HepG2 (cell line): Measurements from ENCODE around the gene TMCC2. TPM values are rescaled to one million over a fixed set of nuclear protein-coding genes. Genes with fewer than 3 reads are reported as not detected.

Source experiments
- ATAC-seq: fragments of 200-7000 bp; cut with Tn5 transposase; 3 replicates; pipeline ENCODE4 v1.9.1; 2020; ENCODE audit warnings: mild to moderate bottlenecking, moderate library complexity
- BruUV-seq: library from RNA; stranded (reverse); fragments of 400-500 nt; replicated peaks from 2 replicates; lab custom pipeline; 2021; lab: Mats Ljungman, UMichigan
- CTCF ChIA-PET: fragments of 300-600 bp; formaldehyde crosslinking; extraction: SDS; loops from one replicate; lab custom pipeline; 2021; ENCODE audit warnings: low total read pairs, inconsistent platforms, low intra/inter-chr PET ratio; lab: Yijun Ruan, JAX
- POLR2A ChIA-PET: fragments of 350-600 bp; sonication (Branson Sonifier 250); formaldehyde crosslinking; loops from one replicate; lab custom pipeline; 2020; ENCODE audit warnings: antibody characterized with exemption, inconsistent platforms; lab: Yijun Ruan, JAX
- DNase-seq: peaks from one replicate; pipeline ENCODE4 v3.0.0-alpha.2; 2015; ENCODE audit warnings: low spot score
- FAIRE-seq: peaks from 3 replicates; lab custom pipeline; 2011; peaks lifted over from hg19 to GRCh38; lab: Jason Lieb, UNC
- H2AFZ ChIP-seq: one replicate; pipeline ENCODE4 v1.6.1; 2011; ENCODE audit warnings: low read length, inconsistent platforms
- H3K27ac ChIP-seq: fragments of 300-600 bp; 3 replicates; pipeline ENCODE4 v1.8.0; 2011; ENCODE audit warnings: mixed run types, mild to moderate bottlenecking, mixed read lengths, low read length, inconsistent platforms; ENCODE audit not compliant: insufficient read depth; ENCODE audit errors: extremely low read length
- H3K27me3 ChIP-seq, 2 experiments: fragments of 200-600 bp in 1 of 2; 2 replicates in 1 of 2; 3 replicates in 1 of 2; pipeline versions ENCODE4 v1.6.0 to v1.8.0; 2011; ENCODE audit warnings: low read length in 2 of 2, mild to moderate bottlenecking in 2 of 2, moderate library complexity in 2 of 2, inconsistent platforms in 1 of 2; ENCODE audit not compliant: insufficient read depth in 2 of 2, control insufficient read depth in 1 of 2
- H3K36me3 ChIP-seq, 2 experiments: fragments of 200-600 bp in 1 of 2; replicated peaks in 1 of 2; 2 replicates in 1 of 2; 3 replicates in 1 of 2; pipeline versions ENCODE4 v1.5.1 to v1.8.0; 2011; ENCODE audit warnings: low read length in 2 of 2, inconsistent platforms in 1 of 2; ENCODE audit not compliant: insufficient read depth in 2 of 2, control insufficient read depth in 1 of 2
- H3K4me1 ChIP-seq: 2 replicates; pipeline ENCODE4 v1.5.1; 2012; ENCODE audit warnings: low read length, inconsistent platforms; ENCODE audit not compliant: insufficient read depth
- H3K4me2 ChIP-seq: 2 replicates; pipeline ENCODE4 v1.6.0; 2011; ENCODE audit warnings: low read depth, low read length, inconsistent platforms
- H3K4me3 ChIP-seq, 3 experiments: fragments of 200-600 bp in 1 of 3; sonication (generic), shearing (Covaris generic) in 1 of 3; replicated peaks in 1 of 3; 2 replicates each; pipeline ENCODE4 v1.5.1; 2011 to 2016; ENCODE audit warnings: low read length in 3 of 3, inconsistent platforms in 2 of 3, low read depth in 2 of 3, mild to moderate bottlenecking in 2 of 3, control low read depth in 1 of 3, mixed read lengths in 1 of 3; ENCODE audit not compliant: insufficient read depth in 1 of 3
- H3K79me2 ChIP-seq: one replicate; pipeline ENCODE4 v1.6.1; 2011; ENCODE audit warnings: low read length, inconsistent platforms; ENCODE audit not compliant: insufficient read depth
- H3K9ac ChIP-seq: 2 replicates; pipeline ENCODE4 v1.6.0; 2011; ENCODE audit warnings: mild to moderate bottlenecking, low read depth, low read length, inconsistent platforms; ENCODE audit not compliant: insufficient read depth
- H3K9me3 ChIP-seq: 2 replicates; pipeline ENCODE4 v1.5.1; 2012; ENCODE audit warnings: mild to moderate bottlenecking, low read length
- H4K20me1 ChIP-seq: 2 replicates; pipeline ENCODE4 v1.6.0; 2011; ENCODE audit warnings: inconsistent platforms, mild to moderate bottlenecking, low read length, moderate library complexity; ENCODE audit not compliant: insufficient read depth
- ASH2L ChIP-seq: fragments of 300-600, 200-600 bp; sonication (generic); IDR thresholded peaks from 2 replicates; pipeline ENCODE4 v1.7.0; 2017; ENCODE audit warnings: low read depth, mild to moderate bottlenecking, moderate library complexity, mixed read lengths, low read length; ENCODE audit not compliant: insufficient read length
- CHD4 ChIP-seq: fragments of 200-600 bp; sonication (generic); IDR thresholded peaks from 2 replicates; pipeline ENCODE4 v1.7.0; 2017; ENCODE audit warnings: mild to moderate bottlenecking, low read length, borderline replicate concordance
- EEA1 ChIP-seq: sonication (generic); formaldehyde crosslinking; IDR thresholded peaks from 2 replicates; pipeline ENCODE4 v1.5.1; 2020; ENCODE audit warnings: mild to moderate bottlenecking, missing genetic modification reagents, borderline replicate concordance
- ISL2 ChIP-seq: sonication (generic); formaldehyde crosslinking; IDR thresholded peaks from 2 replicates; pipeline ENCODE4 v1.5.0; 2020; ENCODE audit warnings: missing genetic modification reagents
- KLF12 ChIP-seq: sonication (generic); formaldehyde crosslinking; IDR thresholded peaks from 2 replicates; pipeline ENCODE4 v1.4.0; 2020; ENCODE audit warnings: missing genetic modification reagents, borderline replicate concordance
- NCOA2 ChIP-seq: sonication (generic); formaldehyde crosslinking; IDR thresholded peaks from 2 replicates; pipeline ENCODE4 v1.8.0; 2022; ENCODE audit warnings: inconsistent platforms
- NFATC3 ChIP-seq: sonication (generic); formaldehyde crosslinking; IDR thresholded peaks from 2 replicates; pipeline ENCODE4 v1.5.1; 2020; ENCODE audit warnings: mild to moderate bottlenecking, missing genetic modification reagents
- NFKB2 ChIP-seq: sonication (generic); formaldehyde crosslinking; IDR thresholded peaks from 2 replicates; pipeline ENCODE4 v1.4.0; 2020; ENCODE audit warnings: missing genetic modification reagents, borderline replicate concordance
- SAP130 ChIP-seq: IDR thresholded peaks from 2 replicates; pipeline ENCODE4 v1.6.1; 2016; ENCODE audit warnings: low read depth
- SMAD9 ChIP-seq: sonication (generic); formaldehyde crosslinking; IDR thresholded peaks from 2 replicates; pipeline ENCODE4 v1.5.1; 2020; ENCODE audit warnings: mild to moderate bottlenecking, missing genetic modification reagents
- SRF ChIP-seq: IDR thresholded peaks from 2 replicates; pipeline ENCODE4 v1.6.1; 2011; ENCODE audit warnings: mild to moderate bottlenecking, low read depth, low read length, moderate library complexity
- ZFAT ChIP-seq: sonication (generic); formaldehyde crosslinking; conservative IDR thresholded peaks from 2 replicates; pipeline ENCODE4 v1.8.1; 2023; ENCODE audit warnings: missing genetic modification reagents, inconsistent platforms
- ZNF30 ChIP-seq: sonication (generic); formaldehyde crosslinking; IDR thresholded peaks from 2 replicates; pipeline ENCODE4 v1.5.0; 2020; ENCODE audit warnings: mild to moderate bottlenecking, missing genetic modification reagents
- ZNF616 ChIP-seq: sonication (generic); formaldehyde crosslinking; IDR thresholded peaks from 2 replicates; pipeline ENCODE4 v1.5.0; 2020; ENCODE audit warnings: low read depth, mild to moderate bottlenecking, missing genetic modification reagents
- ZNF709 ChIP-seq: sonication (generic); formaldehyde crosslinking; IDR thresholded peaks from 2 replicates; pipeline ENCODE4 v1.5.0; 2020; ENCODE audit warnings: mild to moderate bottlenecking, missing genetic modification reagents
- ZSCAN12 ChIP-seq: sonication (generic); formaldehyde crosslinking; IDR thresholded peaks from 2 replicates; pipeline ENCODE4 v1.9.0; 2021; ENCODE audit warnings: mild to moderate bottlenecking, missing genetic modification reagents
- WGBS: methylation state at CpG from one replicate; pipeline ENCODE4 v1.1.6; 2017; ENCODE audit warnings: low lambda C conversion rate; 5-methylcytosine and 5-hydroxymethylcytosine counted together
- in situ Hi-C: cut with HindIII; loops from 2 replicates; pipeline ENCODE4 v1.10.0; 2017; ENCODE audit warnings: low pct_unique_long_range_greater_than_20kb; ENCODE audit not compliant: extremely low pct_ligation_motif_present
- intact Hi-C: fragments of 100-400 bp; cut with micrococcal nuclease; formaldehyde crosslinking; loops from one replicate; pipeline ENCODE4 v1.10.0; 2022; ENCODE audit not compliant: unreplicated experiment
- polyA plus RNA-seq, 8 experiments: library from polyadenylated mRNA; depleted of rRNA in 3 of 8; stranded (reverse) in 7 of 8; unstranded in 1 of 8; fragments of >200 nt; fragmentation: Illumina TruSeq in 4 of 8; extraction: Trizol in 4 of 8; gene quantifications; 2 replicates each; pipeline versions ENCODE4 v1.2.1 to v1.2.3, GENCODE V29; 2011 to 2016; ENCODE audit warnings: low read depth in 4 of 8, missing spikeins in 1 of 8, mixed read lengths in 1 of 8; ENCODE audit not compliant: insufficient read depth in 1 of 8
- total RNA-seq, 5 experiments: library from RNA; depleted of rRNA; stranded (reverse); fragments of >200 nt; fragmentation: Illumina TruSeq; extraction: Trizol; gene quantifications; 2 replicates each; pipeline ENCODE4 v1.2.3, GENCODE V29; 2016; ENCODE audit warnings: low read depth in 1 of 5
- TF ChIP-seq, protein P1 (sequence below): sonication (generic); formaldehyde crosslinking; IDR thresholded peaks from 2 replicates; pipeline ENCODE4 v1.9.0; 2022; ENCODE audit warnings: missing genetic modification reagents, mild to moderate bottlenecking, borderline replicate concordance
- TF ChIP-seq, protein P2 (sequence below): sonication (generic); formaldehyde crosslinking; IDR thresholded peaks from 2 replicates; pipeline ENCODE4 v1.8.1; 2023; ENCODE audit warnings: mild to moderate bottlenecking, missing genetic modification reagents, borderline replicate concordance
- TF ChIP-seq, protein P3 (sequence below): sonication (generic); formaldehyde crosslinking; IDR thresholded peaks from 2 replicates; pipeline ENCODE4 v1.8.0; 2022; ENCODE audit warnings: low read depth, missing genetic modification reagents
- TF ChIP-seq, protein P4 (sequence below): sonication (generic); formaldehyde crosslinking; IDR thresholded peaks from 2 replicates; pipeline ENCODE4 v1.9.0; 2021; ENCODE audit warnings: missing genetic modification reagents, borderline replicate concordance

The TMCC2 gene
- total and polyA plus RNA-seq, 2 of the 13 experiments (the other 11 are each of a cell fraction or from before 2014, with no cell fraction given) = 0.12 to 0.24 TPM

DNA sequence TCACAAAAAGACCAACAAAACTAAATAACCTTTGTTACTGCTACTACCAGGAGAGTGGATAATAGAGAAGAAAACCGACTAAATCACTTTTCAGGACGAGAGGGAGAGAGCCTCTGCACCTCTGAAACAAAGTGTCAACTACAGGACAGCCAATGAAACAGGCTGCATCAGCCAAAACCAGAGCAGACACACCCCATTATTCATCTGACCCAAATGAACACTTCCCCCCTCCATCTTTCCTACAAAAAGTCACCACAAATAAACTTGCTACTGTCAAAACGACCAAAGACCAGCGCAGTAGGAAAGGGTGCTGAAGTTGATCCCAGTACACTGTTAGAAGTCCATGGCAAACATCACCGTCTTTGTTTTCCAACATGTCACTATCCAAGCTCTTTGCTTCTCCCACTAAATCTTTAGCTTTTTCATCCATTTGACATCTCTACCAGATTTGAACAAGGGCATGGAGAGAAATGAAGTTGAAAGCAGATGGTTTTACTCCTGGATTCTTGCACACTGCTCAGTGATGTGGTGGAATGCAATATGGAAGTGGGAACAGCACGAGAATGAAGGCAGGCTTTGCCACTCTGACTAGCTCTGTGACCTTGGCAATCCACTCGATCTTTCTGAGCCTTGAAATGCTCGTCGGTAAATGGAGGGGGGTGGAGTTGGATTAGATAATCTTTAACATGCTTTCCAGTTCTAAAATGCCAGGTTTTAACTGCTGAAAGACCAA lies 36.7 kb upstream of the TMCC2 start (continued):
- TF ChIP-seq, protein P1, sequence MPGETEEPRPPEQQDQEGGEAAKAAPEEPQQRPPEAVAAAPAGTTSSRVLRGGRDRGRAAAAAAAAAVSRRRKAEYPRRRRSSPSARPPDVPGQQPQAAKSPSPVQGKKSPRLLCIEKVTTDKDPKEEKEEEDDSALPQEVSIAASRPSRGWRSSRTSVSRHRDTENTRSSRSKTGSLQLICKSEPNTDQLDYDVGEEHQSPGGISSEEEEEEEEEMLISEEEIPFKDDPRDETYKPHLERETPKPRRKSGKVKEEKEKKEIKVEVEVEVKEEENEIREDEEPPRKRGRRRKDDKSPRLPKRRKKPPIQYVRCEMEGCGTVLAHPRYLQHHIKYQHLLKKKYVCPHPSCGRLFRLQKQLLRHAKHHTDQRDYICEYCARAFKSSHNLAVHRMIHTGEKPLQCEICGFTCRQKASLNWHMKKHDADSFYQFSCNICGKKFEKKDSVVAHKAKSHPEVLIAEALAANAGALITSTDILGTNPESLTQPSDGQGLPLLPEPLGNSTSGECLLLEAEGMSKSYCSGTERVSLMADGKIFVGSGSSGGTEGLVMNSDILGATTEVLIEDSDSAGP (CRISPR knock-in tag) = no peak
- TF ChIP-seq, protein P2, sequence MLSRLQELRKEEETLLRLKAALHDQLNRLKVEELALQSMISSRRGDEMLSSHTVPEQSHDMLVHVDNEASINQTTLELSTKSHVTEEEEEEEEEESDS (CRISPR knock-in tag) = no peak
- peak; percentile 46; the same call in 1 of the 2 replicates for TF ChIP-seq SAP130
- TF ChIP-seq ZSCAN12 (CRISPR knock-in tag) = no peak
- no peak for TF ChIP-seq SRF
- TF ChIP-seq ASH2L = peak; percentile 51
- TF ChIP-seq CHD4 = no peak
- TF ChIP-seq ZNF709 = no peak
- TF ChIP-seq NCOA2 = no peak
- no peak for TF ChIP-seq NFKB2 (CRISPR knock-in tag)
- no peak for TF ChIP-seq ZFAT (CRISPR knock-in tag)
- TF ChIP-seq, all 625 proteins: peak for 53

DNA sequence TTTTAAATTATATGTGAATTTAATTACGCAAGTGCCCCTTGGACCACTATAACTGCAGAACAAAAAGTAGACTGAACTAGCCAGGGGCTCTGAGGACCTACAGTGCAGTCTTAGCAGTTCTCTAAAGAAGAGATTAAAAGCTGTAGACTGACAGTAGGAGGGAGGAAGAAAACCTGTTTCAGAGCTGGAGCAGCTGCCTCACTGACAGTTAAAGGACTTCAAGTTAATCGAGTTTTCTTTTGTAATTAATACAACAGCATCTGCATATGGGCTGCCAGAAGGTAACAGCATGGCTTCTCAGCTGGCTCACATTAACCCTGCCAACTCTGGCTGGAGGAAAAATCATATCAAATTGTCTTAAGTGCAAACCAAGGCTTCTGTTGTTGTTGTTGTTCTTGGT lies 36.1 kb upstream of the TMCC2 start:
- H2AFZ ChIP-seq = no peak overlapping the region
- H3K79me2 ChIP-seq = peaks cover 9% of the 10 kb centered on the region
- H3K27me3 ChIP-seq = no peaks in the 10 kb centered on the region
- H3K4me2 ChIP-seq = peak overlapping the region; percentile 66
- H3K9me3 ChIP-seq = no peaks in the 10 kb centered on the region
- no TSS peak for BruUV-seq
- H4K20me1 ChIP-seq = no peaks in the 10 kb centered on the region
- H3K36me3 ChIP-seq = no peaks in the 10 kb centered on the region; a peak in 1 of 5 replicates
- peak overlapping the region; percentile 33; the same call in 1 of the 2 replicates for H3K9ac ChIP-seq
- peaks cover 40% of the 10 kb centered on the region for H3K4me1 ChIP-seq
- DNase-seq (no peak), ATAC-seq (peak; percentile 76), FAIRE-seq (no peak)
- intact Hi-C loops (loop anchor here (2.0 kb wide), 1 partner anchor 65 kb away; no protein-coding TSS in a partner anchor), in situ Hi-C loops (no loop called here)
- H3K27ac ChIP-seq = peak overlapping the region; percentile 52
- CTCF ChIA-PET = interaction anchor here (0.7 kb wide), 1 partner anchor 69 kb away, joined by 3 read pairs; no protein-coding TSS in a partner anchor
- peak overlapping the region in 2 of 3 experiments; percentile 33 to 34; a peak in 3 of 6 replicates for H3K4me3 ChIP-seq
- POLR2A ChIA-PET = interaction anchor here (1.2 to 1.9 kb wide), 3 partner anchors 19 to 70 kb away, joined by 3 to 4 read pairs (median 4); partner anchors contain the start of genes RBBP5 and TMCC2
- 17% methylated on average over 2 of the region's 2 CpGs for WGBS
- no peak for TF ChIP-seq ZNF30 (CRISPR knock-in tag)
- TF ChIP-seq ISL2 (CRISPR knock-in tag) = 0 out of 2 replicates have a peak, but pooled peaks have one; percentile 15
- no peak for TF ChIP-seq SMAD9 (CRISPR knock-in tag)
- TF ChIP-seq, protein P3, sequence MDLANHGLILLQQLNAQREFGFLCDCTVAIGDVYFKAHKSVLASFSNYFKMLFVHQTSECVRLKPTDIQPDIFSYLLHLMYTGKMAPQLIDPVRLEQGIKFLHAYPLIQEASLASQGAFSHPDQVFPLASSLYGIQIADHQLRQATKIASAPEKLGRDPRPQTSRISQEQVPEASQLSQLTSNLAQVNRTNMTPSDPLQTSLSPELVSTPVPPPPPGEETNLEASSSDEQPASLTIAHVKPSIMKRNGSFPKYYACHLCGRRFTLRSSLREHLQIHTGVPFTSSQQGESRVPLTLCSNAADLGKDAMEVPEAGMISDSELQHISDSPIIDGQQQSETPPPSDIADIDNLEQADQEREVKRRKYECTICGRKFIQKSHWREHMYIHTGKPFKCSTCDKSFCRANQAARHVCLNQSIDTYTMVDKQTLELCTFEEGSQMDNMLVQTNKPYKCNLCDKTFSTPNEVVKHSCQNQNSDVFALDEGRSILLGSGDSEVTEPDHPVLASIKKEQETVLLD (CRISPR knock-in tag) = no peak
- no peak for TF ChIP-seq EEA1 (CRISPR knock-in tag)
- TF ChIP-seq ZNF616 = no peak
- no peak for TF ChIP-seq NFATC3 (CRISPR knock-in tag)
- no peak for TF ChIP-seq KLF12
- TF ChIP-seq, protein P4, sequence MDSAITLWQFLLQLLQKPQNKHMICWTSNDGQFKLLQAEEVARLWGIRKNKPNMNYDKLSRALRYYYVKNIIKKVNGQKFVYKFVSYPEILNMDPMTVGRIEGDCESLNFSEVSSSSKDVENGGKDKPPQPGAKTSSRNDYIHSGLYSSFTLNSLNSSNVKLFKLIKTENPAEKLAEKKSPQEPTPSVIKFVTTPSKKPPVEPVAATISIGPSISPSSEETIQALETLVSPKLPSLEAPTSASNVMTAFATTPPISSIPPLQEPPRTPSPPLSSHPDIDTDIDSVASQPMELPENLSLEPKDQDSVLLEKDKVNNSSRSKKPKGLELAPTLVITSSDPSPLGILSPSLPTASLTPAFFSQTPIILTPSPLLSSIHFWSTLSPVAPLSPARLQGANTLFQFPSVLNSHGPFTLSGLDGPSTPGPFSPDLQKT = no peak
